NCI-H1930 (cell line): ENCODE data around the gene CCN6.
"Not testable (repeated sequence)": the region's sequence is repeated elsewhere in the genome, so short reads cannot be mapped to it uniquely, and the experiment has no call there.

Experiments
- DNase-seq, 2 experiments: peaks; one replicate each; lab custom pipeline; 2025; lab: John Stamatoyannopoulos, UW

Gene CCN6

DNA sequence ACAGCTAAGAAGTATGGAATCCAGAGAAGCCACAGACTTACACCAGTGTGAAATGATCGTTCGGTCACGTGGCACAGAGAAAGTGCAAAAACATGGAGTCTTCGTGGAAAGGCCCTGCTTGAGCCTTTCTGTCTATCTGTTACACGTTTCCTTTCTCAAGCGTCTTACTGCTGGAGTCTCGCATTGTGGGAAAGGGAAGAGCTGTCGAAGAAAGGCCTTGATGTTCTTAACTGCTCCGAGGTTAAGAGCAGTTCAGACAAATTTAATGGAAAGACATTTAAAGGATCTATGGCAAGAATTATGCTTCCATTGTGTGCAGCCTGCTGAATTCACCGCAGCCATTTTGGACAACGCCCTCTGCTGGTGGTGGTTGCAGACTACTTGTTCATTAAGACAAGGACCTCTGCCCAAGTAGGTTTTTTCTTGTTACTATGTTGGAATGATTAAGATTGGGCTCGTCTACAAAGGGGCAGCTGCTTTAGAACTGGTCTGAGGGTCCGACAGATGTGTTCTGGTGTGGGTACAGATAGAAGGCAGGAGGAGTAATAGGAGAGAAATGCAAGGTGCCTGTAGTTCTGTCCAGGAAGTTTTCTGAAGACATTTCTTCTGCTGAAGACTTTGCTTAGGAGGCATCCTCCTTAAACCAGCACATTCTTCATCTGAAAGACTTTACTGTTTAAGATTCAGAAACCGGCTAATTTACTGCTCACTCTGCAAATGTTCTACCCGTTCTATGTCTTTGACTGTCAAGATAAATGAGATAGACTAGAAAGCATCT lies 24.7 kb upstream of the CCN6 start:
- peak; percentile 11 to 59 for DNase-seq

DNA sequence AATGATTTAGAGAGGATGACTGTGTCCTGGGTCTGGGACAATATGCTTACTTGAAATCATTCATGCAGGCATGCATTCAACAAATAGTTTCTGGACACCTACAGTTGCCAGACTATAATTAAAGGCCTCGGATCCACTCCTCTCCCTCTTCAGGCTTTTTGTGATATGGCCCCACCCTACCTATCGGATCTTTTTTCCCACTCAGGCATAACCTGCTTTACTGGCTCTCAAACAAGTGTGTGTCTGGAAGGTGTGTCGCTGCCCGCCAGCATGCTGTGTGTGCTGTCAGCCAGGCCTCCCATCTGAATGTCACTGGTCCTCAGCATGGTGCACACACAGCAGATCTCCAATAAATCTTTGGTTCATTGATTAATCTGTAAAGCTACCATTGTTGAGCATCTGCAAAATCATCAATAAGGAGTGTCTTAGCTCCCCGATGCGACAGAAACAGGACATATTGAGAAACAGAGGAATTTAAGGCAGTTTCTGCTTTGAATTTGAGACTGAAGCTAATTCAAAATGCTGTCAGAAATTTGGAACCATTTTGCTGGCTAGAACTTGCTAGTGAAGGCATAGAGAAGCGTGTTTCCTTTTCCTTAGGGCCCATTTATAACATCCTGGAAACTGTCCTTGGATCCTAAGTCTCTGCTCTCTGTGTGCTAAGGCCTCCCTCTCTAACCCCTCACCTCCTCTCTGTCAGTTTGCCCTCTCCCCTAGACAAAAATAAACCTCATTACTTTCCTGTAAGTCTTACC lies 23.5 kb upstream of the CCN6 start:
- no peak for DNase-seq

DNA sequence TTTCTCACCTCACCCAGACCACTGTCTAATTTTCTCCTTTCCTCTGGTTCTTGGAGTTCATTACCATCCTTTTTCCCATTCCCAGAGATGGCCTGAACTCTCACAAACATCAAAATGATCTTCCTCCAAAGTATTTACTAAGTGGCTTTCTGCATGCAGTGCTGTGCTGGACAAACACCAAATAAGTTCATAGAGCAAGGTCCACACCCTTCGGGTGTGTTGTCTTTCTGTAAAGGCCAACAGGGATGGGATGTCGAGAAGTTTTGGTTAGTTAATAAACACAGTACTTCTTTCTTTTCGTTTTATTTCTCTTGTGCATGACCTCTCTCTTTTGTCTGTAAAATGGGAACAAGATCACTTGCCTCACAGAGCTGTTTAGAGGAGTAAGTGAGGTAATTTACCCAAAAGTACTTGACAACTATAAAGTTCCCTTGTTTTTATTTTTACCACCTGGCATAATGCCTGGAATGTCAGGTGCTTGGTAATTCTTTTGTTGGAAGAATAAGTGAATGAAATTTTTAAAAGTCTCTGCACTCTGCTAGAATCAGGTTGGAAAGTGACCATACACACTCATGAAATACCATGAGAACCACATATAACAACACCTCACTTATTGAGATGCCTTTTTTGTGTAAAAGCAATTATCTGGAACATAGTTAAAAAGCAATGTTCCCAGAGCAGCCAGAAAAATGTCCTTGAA lies 22.8 kb upstream of the CCN6 start:
- DNase-seq = no peak

DNA sequence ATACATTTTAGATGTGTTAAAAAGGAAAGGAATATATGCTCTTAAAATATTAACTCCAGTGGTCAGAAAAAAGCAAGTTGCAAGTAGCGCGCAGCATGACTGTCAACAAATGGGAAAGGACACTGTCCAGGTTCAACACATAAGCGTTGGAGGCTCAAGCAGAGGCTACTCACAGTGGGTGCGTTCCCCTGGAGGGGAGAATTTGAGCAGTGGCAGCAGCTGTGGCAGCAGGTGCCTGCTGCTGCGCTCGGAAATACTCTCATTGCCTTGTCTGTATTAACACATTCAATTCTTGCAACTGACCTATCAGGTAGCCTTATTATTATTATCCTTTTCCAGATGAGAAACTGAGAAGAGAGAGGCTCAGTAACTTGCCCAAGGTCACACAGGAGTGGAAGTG lies 21.9 kb upstream of the CCN6 start:
- no peak for DNase-seq

GRCh38 chr6:112032728-112033127 lies 21.2 kb upstream of the CCN6 start:
- DNase-seq = no peak

- DNase-seq = no peak
These were observed 19.9 kb upstream of the CCN6 start for GRCh38 chr6:112033791-112034615.

- no peak for DNase-seq
These were observed 19.3 kb upstream of the CCN6 start for GRCh38 chr6:112034616-112034995.

- no peak for DNase-seq
These were observed 17.7 kb upstream of the CCN6 start for GRCh38 chr6:112036088-112036637.

DNA sequence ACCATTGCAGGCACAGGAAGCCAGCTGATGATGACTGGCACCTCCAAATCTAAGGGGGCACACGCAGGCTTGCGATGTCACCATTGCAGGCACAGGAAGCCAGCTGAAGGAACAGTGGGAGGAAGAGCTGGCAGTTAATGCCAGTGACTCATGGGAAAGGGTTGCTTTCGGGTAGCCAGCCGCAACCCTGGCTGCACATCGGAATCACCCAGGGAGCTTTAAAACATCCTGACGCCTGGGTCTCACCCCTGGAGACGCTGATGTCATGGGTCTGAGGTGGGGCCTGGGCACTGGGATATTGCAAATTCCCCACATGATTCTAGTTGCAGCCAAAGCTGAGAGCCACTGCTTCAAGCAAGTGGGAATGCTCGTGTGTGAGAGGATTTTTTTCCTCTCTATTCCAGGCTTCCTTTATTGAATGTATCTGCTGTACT lies 16.1 kb upstream of the CCN6 start:
- DNase-seq = no peak

- no peak for DNase-seq
These were observed 15.6 kb upstream of the CCN6 start for GRCh38 chr6:112038268-112038667.

GRCh38 chr6:112038756-112039430 lies 15.0 kb upstream of the CCN6 start:
- DNase-seq = no peak

DNA sequence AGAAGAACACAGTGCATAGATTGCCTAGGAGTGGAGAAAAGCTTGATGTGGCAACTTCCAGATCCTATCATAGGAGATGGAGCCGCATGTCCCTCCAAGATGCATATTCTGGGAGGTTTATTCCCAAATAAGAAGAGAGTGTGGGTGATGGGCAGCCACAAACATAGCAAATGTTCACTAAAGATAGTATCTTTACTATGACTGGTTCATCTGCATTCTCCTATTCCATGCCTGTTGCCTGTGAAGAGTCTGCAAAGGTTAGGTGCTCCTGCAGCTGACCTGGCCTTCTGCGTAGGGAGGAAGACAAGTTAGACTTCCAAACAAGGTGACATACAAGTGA lies 14.5 kb upstream of the CCN6 start:
- no peak for DNase-seq

DNA sequence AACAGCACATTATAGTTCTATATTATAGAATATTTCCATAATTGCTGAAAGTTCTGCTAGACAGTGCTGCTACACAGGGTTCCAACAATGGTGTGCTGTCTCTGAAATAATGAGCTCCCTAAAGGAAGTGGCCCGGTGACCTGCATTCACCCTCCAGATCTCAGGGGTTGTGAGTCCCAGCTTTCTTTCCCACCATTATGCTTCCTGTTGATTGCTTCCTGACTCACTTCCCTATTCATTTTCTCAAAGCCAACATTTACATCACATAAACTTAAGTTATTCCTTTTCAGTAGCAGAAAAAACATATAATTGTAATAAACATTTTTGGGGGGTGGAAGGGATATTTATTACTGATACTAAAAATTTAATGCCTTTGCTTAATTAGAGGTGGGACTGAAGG lies 12.9 kb upstream of the CCN6 start:
- DNase-seq = no peak

- no peak for DNase-seq
These were observed 12.4 kb upstream of the CCN6 start for GRCh38 chr6:112041535-112041934.

DNA sequence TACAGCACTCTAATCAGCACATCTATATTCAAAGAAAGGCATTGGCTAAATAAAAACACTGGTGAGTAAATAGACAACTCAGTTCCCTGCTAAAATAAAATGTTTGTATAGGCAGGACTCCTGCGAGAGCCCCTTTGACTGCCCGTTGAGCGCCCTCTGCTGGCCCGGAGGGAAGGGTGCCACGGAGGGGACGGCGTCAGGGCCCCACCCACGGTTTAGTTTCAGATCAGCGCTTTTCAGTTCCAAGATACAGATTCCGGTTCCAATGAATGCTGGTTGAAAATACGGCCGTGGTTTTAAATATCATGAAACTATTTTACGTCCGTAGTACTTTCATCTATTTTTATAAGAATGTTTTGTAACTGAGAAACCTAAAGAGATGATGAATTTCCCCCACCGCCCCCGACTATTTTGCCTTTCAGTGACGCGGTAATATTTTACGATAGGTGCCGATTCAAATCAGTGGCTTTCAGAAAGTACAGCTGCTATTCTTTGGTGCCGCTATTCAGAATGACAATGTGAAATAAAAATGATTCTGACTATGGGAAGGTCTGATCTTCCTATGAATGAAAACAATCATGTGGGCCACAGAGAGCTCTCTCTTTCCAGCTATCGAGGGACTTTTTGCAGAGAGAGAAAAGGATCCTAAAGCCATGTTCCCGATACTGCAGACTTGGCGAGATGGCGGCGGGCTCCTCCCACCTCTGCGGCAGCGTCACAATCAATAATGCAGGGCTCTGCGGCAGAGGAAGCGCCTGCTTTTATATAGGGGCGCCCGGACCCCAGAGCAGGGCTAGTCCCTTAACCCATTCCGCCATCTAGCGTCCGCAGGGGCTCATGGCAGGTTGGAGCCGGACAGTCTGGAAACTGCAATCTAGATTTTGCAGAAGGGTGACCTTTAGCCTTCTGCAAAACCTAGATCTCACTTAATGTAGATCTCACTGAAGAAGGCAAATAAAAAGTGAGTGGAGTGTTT lies 10.6 kb upstream of the CCN6 start:
- DNase-seq = peak; percentile 85 to 89

- DNase-seq = no peak
These were observed 9.7 kb upstream of the CCN6 start for GRCh38 chr6:112044196-112044595.

- no peak for DNase-seq
These were observed 9.0 kb upstream of the CCN6 start for GRCh38 chr6:112044856-112045255.

DNA sequence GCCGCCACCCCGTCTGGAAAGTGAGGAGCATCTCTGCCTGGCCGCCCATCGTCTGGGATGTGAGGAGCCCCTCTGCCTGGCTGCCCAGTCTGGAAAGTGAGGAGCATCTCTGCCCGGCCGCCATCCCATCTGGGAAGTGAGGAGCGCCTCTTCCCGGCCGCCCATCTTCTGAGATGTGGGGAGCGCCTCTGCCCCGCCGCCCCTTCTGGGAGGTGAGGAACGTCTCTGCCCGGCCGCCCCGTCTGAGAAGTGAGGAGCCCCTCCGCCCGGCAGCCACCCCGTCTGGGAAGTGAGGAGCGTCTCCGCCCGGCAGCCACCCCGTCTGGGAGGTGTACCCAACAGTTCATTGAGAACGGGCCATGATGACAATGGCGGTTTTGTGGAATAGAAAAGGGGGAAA lies 6.4 kb upstream of the CCN6 start:
- not testable (repeated sequence) for DNase-seq

GRCh38 chr6:112049026-112049799 lies 4.7 kb upstream of the CCN6 start:
- no peak for DNase-seq
